ENCODE data around the gene HOXA3.

The HOXA3 gene

GRCh38 chr7:27112955-27113949, 39.1 kb downstream of the HOXA3 start:
- no peak for DNase-seq

- DNase-seq, result no peak
These were observed 40.0 kb downstream of the HOXA3 start for GRCh38 chr7:27112361-27112760.

GRCh38 chr7:27111751-27112277, 40.6 kb downstream of the HOXA3 start:
- DNase-seq, result no peak

- peak; percentile 53 for DNase-seq
These were observed 41.2 kb downstream of the HOXA3 start for GRCh38 chr7:27111042-27111750.

- peak; percentile 83 for DNase-seq
These were observed 42.0 kb downstream of the HOXA3 start for GRCh38 chr7:27110186-27111031.

- DNase-seq, result no peak
These were observed 42.8 kb downstream of the HOXA3 start for GRCh38 chr7:27109466-27110185.

- DNase-seq, result no peak
These were observed 43.8 kb downstream of the HOXA3 start for GRCh38 chr7:27108390-27109127.

GRCh38 chr7:27107391-27108381, 44.7 kb downstream of the HOXA3 start:
- no peak for DNase-seq

- no peak for DNase-seq
These were observed 45.5 kb downstream of the HOXA3 start for GRCh38 chr7:27106901-27107240.

- no peak for DNase-seq
These were observed 46.0 kb downstream of the HOXA3 start for GRCh38 chr7:27106181-27106900.

GRCh38 chr7:27105301-27106031, 46.9 kb downstream of the HOXA3 start:
- no peak for DNase-seq

- DNase-seq, result no peak
These were observed 47.9 kb downstream of the HOXA3 start for GRCh38 chr7:27104341-27105058.

GRCh38 chr7:27103489-27104226, 48.7 kb downstream of the HOXA3 start:
- DNase-seq, result no peak

GRCh38 chr7:27102581-27103442, 49.6 kb downstream of the HOXA3 start, which contains the start of gene HOXA2:
Gene HOXA2, minus strand, starts transcription at chr7:27102683. Its CDS starts 183 bp downstream, at chr7:27102500.
- DNase-seq, result no peak

GRCh38 chr7:27101957-27102580, 50.3 kb downstream of the HOXA3 start:
- DNase-seq, result no peak

All from EL (cell line).